GM21367 (cell line): ENCODE measurements around the gene GUCY2D.

ENCODE experiments used
- ATAC-seq: cut with Tn5 transposase; IDR thresholded peaks from one replicate; pipeline ENCODE4 v1.9.1; 2021; ENCODE audit not compliant: unreplicated experiment

GUCY2D gene

GRCh38 chr17:8062807-8063483, 60.5 kb downstream of the GUCY2D start:
- no peak for ATAC-seq

GRCh38 chr17:8063761-8064534, 61.5 kb downstream of the GUCY2D start:
- no peak for ATAC-seq

- ATAC-seq: no peak
Measured at GRCh38 chr17:8064561-8065019, 62.2 kb downstream of the GUCY2D start.

- ATAC-seq: no peak
Measured at GRCh38 chr17:8066841-8067775, 64.7 kb downstream of the GUCY2D start.

GRCh38 chr17:8067806-8068205, 65.4 kb downstream of the GUCY2D start:
- ATAC-seq: no peak

GRCh38 chr17:8068736-8069586, 66.5 kb downstream of the GUCY2D start:
- ATAC-seq: no peak

- no peak for ATAC-seq
Measured at GRCh38 chr17:8069587-8069860, 67.1 kb downstream of the GUCY2D start.
